ENCODE measurements around the gene LCN12.

Gene LCN12

GRCh38 chr9:136951541-136952320 is at the start of gene LCN12:
LCN12 (plus strand) TSS chr9:136952273; CDS start chr9:136952328, 55 bp downstream.
- in situ Hi-C loops (cut with MboI; ENCODE audit: low sequenced_read_pairs), result no loop called here

GRCh38 chr9:136903041-136903554 is 49.0 kb upstream of the LCN12 start:
- in situ Hi-C loops (cut with MboI; ENCODE audit: low sequenced_read_pairs), result no loop called here

- in situ Hi-C loops (cut with MboI; ENCODE audit: low sequenced_read_pairs), result no loop called here
Observed at GRCh38 chr9:136906266-136906665, 45.8 kb upstream of the LCN12 start.

- in situ Hi-C loops (cut with MboI; ENCODE audit: low sequenced_read_pairs), result no loop called here
Observed at GRCh38 chr9:136907011-136907914, 44.8 kb upstream of the LCN12 start.

GRCh38 chr9:136910197-136910900 is 41.7 kb upstream of the LCN12 start:
- in situ Hi-C loops (cut with MboI; ENCODE audit: low sequenced_read_pairs), result no loop called here

GRCh38 chr9:136910901-136911245 is 41.2 kb upstream of the LCN12 start:
- in situ Hi-C loops (cut with MboI; ENCODE audit: low sequenced_read_pairs), result no loop called here

GRCh38 chr9:136913701-136914438 is 38.2 kb upstream of the LCN12 start:
- in situ Hi-C loops (cut with MboI; ENCODE audit: low sequenced_read_pairs), result no loop called here

GRCh38 chr9:136915632-136916329 is 36.3 kb upstream of the LCN12 start:
- in situ Hi-C loops (cut with MboI; ENCODE audit: low sequenced_read_pairs), result no loop called here

GRCh38 chr9:136916330-136917184 is 35.5 kb upstream of the LCN12 start:
- in situ Hi-C loops (cut with MboI; ENCODE audit: low sequenced_read_pairs), result no loop called here

- in situ Hi-C loops (cut with MboI; ENCODE audit: low sequenced_read_pairs), result no loop called here
Observed at GRCh38 chr9:136917902-136918301, 34.2 kb upstream of the LCN12 start.

GRCh38 chr9:136920069-136920468 is 32.0 kb upstream of the LCN12 start:
- in situ Hi-C loops (cut with MboI; ENCODE audit: low sequenced_read_pairs), result no loop called here

- in situ Hi-C loops (cut with MboI; ENCODE audit: low sequenced_read_pairs), result no loop called here
Observed at GRCh38 chr9:136920734-136921231, 31.3 kb upstream of the LCN12 start.

- in situ Hi-C loops (cut with MboI; ENCODE audit: low sequenced_read_pairs), result no loop called here
Observed at GRCh38 chr9:136921307-136921706, 30.8 kb upstream of the LCN12 start.

- in situ Hi-C loops (cut with MboI; ENCODE audit: low sequenced_read_pairs), result no loop called here
Observed at GRCh38 chr9:136921718-136922117, 30.4 kb upstream of the LCN12 start.

- in situ Hi-C loops (cut with MboI; ENCODE audit: low sequenced_read_pairs), result no loop called here
Observed at GRCh38 chr9:136922540-136922939, 29.5 kb upstream of the LCN12 start.

- in situ Hi-C loops (cut with MboI; ENCODE audit: low sequenced_read_pairs), result no loop called here
Observed at GRCh38 chr9:136923881-136924280, 28.2 kb upstream of the LCN12 start.

- in situ Hi-C loops (cut with MboI; ENCODE audit: low sequenced_read_pairs), result no loop called here
Observed at GRCh38 chr9:136925414-136926153, 26.5 kb upstream of the LCN12 start.

- in situ Hi-C loops (cut with MboI; ENCODE audit: low sequenced_read_pairs), result no loop called here
Observed at GRCh38 chr9:136926154-136926704, 25.8 kb upstream of the LCN12 start.

Data from HL-60/S4 treated with retinoic acid at 250 ng/mL for 4 days and 3 days (cell line).